Measurements from ENCODE around the gene KAT7. TPM values are rescaled to one million over a fixed set of nuclear protein-coding genes. Genes with fewer than 3 reads are reported as not detected.

The KAT7 gene
- total RNA-seq, 1 donor from 2014 or later: 95.0 TPM

DNA sequence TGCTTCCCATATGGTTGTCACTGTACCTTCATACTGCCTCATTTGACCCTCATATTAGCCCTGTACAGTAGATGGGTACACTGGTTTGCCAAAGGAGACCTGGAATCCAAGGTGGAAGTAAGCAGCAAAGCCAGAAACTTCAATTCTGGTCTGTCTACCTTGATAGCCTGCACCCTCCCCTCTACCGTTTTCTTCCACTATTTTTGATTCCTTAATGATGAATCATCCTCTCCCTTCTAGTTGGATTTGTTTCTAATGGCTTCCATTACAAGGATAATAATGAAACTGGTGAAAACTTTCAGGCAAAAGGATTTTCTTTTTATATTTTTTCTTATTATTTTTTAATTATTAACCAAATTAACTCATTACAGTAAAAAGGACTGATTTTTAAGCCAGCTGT, 42.1 kb downstream of the KAT7 start:
- H3K27me3 Mint-ChIP-seq: no peaks in the 10 kb centered on the region
- H3K4me3 Mint-ChIP-seq: no peak overlapping the region
- ChIA-PET POLR2A (no interaction called here), CTCF (no interaction called here)
- no peaks in the 10 kb centered on the region for H3K9me3 Mint-ChIP-seq
- H3K36me3 Mint-ChIP-seq (ENCODE audit: low read depth): peaks cover 71% of the 10 kb centered on the region
- no peak for DNase-seq
- H3K4me1 Mint-ChIP-seq: peaks cover 3% of the 10 kb centered on the region
- H3K27ac Mint-ChIP-seq: no peak overlapping the region
- no peak for ATAC-seq (ENCODE audit: low read depth)
- intact Hi-C loops (cut with micrococcal nuclease): no loop called here
- TF ChIP-seq, protein P1, sequence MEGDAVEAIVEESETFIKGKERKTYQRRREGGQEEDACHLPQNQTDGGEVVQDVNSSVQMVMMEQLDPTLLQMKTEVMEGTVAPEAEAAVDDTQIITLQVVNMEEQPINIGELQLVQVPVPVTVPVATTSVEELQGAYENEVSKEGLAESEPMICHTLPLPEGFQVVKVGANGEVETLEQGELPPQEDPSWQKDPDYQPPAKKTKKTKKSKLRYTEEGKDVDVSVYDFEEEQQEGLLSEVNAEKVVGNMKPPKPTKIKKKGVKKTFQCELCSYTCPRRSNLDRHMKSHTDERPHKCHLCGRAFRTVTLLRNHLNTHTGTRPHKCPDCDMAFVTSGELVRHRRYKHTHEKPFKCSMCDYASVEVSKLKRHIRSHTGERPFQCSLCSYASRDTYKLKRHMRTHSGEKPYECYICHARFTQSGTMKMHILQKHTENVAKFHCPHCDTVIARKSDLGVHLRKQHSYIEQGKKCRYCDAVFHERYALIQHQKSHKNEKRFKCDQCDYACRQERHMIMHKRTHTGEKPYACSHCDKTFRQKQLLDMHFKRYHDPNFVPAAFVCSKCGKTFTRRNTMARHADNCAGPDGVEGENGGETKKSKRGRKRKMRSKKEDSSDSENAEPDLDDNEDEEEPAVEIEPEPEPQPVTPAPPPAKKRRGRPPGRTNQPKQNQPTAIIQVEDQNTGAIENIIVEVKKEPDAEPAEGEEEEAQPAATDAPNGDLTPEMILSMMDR (IDR thresholded peaks at IDR 0.05): no peak

DNA sequence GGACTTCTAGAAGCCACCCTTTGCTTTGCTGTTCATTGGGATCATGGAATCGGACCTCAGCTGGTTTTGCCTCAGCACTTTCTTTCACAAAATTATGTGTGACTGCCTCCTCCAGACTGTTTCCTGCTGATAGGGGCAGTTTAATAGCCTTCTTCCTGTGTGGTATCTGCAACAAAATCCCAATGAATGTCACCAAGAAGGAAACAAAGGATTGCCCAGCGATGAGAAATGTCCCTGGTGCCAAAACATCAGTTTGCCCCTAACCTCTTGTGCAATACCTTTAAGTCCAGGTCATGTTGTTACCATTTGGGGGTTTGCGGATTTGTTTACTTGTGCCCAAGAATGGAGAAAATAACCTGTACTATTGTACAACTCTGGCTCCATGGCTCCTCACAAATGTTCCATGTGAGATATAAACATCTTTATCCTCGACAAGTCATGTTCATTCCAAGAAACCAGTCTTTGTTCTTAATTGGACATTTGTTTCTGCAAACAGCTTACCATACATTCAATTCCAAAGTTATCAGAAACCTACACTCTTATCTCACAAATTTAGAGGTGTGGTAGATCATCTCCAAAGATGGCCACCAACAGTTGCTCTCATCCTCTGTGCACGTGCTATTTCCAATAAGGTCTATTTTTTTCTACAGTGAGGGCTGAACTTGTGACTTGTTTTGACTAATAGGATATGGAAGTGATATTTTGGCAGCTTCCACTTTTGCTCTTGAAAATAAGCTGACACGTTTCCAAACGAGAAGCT, 44.5 kb downstream of the KAT7 start:
- ChIA-PET POLR2A (interaction anchor here (0.6 kb wide), 1 partner anchor 12 kb away, joined by 10 read pairs; no protein-coding TSS in a partner anchor), CTCF (no interaction called here)
- H3K4me1 Mint-ChIP-seq: peaks cover 11% of the 10 kb centered on the region
- no peaks in the 10 kb centered on the region for H3K9me3 Mint-ChIP-seq
- no peaks in the 10 kb centered on the region for H3K27me3 Mint-ChIP-seq
- TF ChIP-seq, protein P1 (IDR thresholded peaks at IDR 0.05): no peak
- peaks cover 53% of the 10 kb centered on the region for H3K36me3 Mint-ChIP-seq (ENCODE audit: low read depth)
- no peak for DNase-seq
- intact Hi-C loops (cut with micrococcal nuclease): no loop called here
- ATAC-seq (ENCODE audit: low read depth): no peak
- H3K4me3 Mint-ChIP-seq: no peak overlapping the region
- no peak overlapping the region for H3K27ac Mint-ChIP-seq

DNA sequence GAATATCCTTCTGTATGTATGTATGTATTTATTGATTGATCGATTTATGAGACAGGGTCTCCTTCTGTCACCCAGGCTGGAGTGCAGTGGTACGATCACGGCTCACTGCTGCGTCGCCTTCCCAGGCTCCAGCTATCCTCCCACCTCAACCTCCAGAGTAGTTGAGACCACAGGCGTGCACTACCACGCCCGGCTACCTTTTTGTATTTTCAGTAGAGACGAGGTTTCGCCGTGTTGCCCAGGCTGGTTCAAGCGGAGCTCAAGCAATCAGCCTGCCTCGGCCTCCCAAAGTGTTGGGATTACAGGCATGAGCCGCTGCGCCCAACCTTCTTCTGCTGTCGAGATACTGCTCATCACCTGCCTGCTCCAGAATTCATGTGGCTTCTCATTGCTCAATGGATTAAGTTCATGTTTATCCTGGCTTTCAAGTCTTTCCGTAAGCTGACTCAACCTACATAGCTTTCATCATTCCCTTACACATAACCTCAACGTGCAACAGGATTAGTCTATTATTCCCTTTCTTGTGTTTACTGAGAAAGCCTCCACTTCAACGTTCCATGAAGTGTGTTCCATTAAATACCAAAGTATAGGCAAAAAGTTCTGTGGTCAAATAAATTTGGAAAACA, 45.8 kb downstream of the KAT7 start:
- POLR2A ChIA-PET: no interaction called here
- H3K27ac Mint-ChIP-seq: no peak overlapping the region
- H3K9me3 Mint-ChIP-seq: no peaks in the 10 kb centered on the region
- H3K36me3 Mint-ChIP-seq (ENCODE audit: low read depth): peaks cover 40% of the 10 kb centered on the region
- no peak overlapping the region for H3K4me3 Mint-ChIP-seq
- TF ChIP-seq, protein P1 (IDR thresholded peaks at IDR 0.05): no peak
- H3K4me1 Mint-ChIP-seq: peaks cover 11% of the 10 kb centered on the region
- ATAC-seq (ENCODE audit: low read depth): no peak
- intact Hi-C loops (cut with micrococcal nuclease): no loop called here
- H3K27me3 Mint-ChIP-seq: no peaks in the 10 kb centered on the region
- DNase-seq: no peak
- CTCF ChIA-PET: no interaction called here

DNA sequence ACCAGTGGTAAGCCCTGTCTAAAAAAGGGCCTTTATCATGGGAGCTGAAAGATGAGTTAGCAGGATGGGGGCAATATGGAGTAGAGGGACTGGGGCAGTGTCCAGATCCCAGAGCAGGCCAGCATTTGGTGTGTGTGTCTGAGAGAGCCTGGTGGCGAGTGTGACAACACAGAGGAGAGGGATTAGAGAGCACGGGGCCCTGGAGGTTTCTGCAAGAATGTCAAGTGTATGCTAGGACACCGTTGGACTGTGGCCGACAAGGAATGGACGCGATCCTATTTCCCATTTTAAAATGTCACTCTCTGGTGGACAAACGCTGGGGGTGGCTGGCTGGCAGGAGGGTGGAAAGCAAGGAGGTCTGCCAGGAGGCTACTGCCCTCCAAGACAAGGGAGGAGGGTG, 47.0 kb downstream of the KAT7 start:
- peaks cover 11% of the 10 kb centered on the region for H3K4me1 Mint-ChIP-seq
- POLR2A ChIA-PET: no interaction called here
- TF ChIP-seq, protein P1 (IDR thresholded peaks at IDR 0.05): no peak
- H3K27ac Mint-ChIP-seq: no peak overlapping the region
- no peak for ATAC-seq (ENCODE audit: low read depth)
- CTCF ChIA-PET: no interaction called here
- no peaks in the 10 kb centered on the region for H3K27me3 Mint-ChIP-seq
- intact Hi-C loops (cut with micrococcal nuclease): no loop called here
- peaks cover 33% of the 10 kb centered on the region for H3K36me3 Mint-ChIP-seq (ENCODE audit: low read depth)
- H3K9me3 Mint-ChIP-seq: no peaks in the 10 kb centered on the region
- no peak for DNase-seq
- no peak overlapping the region for H3K4me3 Mint-ChIP-seq

DNA sequence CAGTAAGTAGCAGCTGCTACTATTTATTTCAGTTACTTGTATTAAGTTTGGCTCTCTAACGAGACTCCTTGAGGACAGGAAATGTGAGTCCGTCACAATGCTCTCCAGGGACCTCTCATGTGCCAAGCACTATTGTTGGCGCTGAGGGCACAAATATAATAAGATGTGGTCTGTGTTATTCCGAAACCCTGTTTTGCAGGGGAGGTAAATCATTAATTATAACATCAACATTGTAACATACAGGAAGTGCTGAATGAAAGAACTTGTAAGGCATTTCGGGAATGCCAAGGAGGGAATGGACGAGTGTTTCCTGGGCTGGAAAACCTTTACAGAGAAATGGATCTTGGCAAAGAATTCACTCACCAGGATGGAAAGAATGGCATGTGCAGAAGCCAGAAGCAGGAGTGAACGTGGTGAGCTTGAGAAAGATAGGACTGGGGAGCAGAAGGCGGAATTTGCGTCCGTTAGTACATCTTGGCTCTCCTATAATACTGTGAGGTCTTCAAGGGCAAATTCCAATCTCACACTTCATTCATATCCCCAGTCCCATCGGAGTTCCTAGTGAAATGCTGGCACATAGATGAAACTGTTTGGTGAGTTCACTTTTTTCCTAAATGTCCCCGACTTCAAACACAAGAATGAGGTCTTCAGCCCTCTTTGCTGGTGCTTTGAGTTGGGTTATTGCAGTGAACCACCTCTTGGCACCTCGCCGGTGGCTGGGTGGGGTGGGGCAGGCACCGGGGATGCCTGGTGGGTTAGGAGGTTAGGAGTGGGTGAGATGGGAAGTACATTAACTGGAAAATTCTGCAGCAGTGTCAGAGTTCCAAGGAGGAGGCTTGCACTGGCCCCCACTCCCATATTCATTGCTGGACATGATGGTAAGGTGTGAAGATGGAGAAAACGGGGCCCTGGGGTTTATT, 47.9 kb downstream of the KAT7 start:
- no peak for ATAC-seq (ENCODE audit: low read depth)
- no peak overlapping the region for H3K4me3 Mint-ChIP-seq
- H3K9me3 Mint-ChIP-seq: no peaks in the 10 kb centered on the region
- CTCF ChIA-PET: no interaction called here
- H3K36me3 Mint-ChIP-seq (ENCODE audit: low read depth): peaks cover 29% of the 10 kb centered on the region
- POLR2A ChIA-PET: interaction anchor here (0.6 kb wide), 1 partner anchor 84 kb away, joined by 3 read pairs; no protein-coding TSS in a partner anchor
- TF ChIP-seq, protein P1 (IDR thresholded peaks at IDR 0.05): no peak
- H3K27ac Mint-ChIP-seq: no peak overlapping the region
- H3K27me3 Mint-ChIP-seq: no peaks in the 10 kb centered on the region
- intact Hi-C loops (cut with micrococcal nuclease): no loop called here
- no peak for DNase-seq
- H3K4me1 Mint-ChIP-seq: peaks cover 11% of the 10 kb centered on the region
